KMS-11 (cell line): ENCODE data around the gene CORO2B.

Source experiments
- H2AFZ ChIP-seq: fragments of 200-600 bp; sonication (generic); 2 replicates; pipeline ENCODE4 v1.6.1; 2016; ENCODE audit warnings: antibody characterized with exemption, mixed run types, low read depth
- H3K27ac ChIP-seq: fragments of 200-600 bp; sonication (generic); 2 replicates; pipeline ENCODE4 v1.6.1; 2016; ENCODE audit warnings: mild to moderate bottlenecking, mixed run types
- H3K27me3 ChIP-seq: fragments of 200-600 bp; sonication (generic); 2 replicates; pipeline ENCODE4 v1.6.1; 2017; ENCODE audit warnings: mild to moderate bottlenecking, low read depth, mixed run types, moderate library complexity; ENCODE audit not compliant: insufficient read depth
- H3K36me3 ChIP-seq: fragments of 200-600 bp; sonication (generic); 2 replicates; pipeline ENCODE4 v1.6.1; 2017; ENCODE audit warnings: mild to moderate bottlenecking, mixed run types; ENCODE audit not compliant: insufficient read depth
- H3K4me1 ChIP-seq: fragments of 200-600 bp; sonication (generic); 2 replicates; pipeline ENCODE4 v1.6.1; 2016; ENCODE audit warnings: mild to moderate bottlenecking, low read depth, mixed run types; ENCODE audit not compliant: poor library complexity, severe bottlenecking
- H3K4me2 ChIP-seq: fragments of 200-600 bp; sonication (generic); 2 replicates; pipeline ENCODE4 v1.7.0; 2016; ENCODE audit warnings: mild to moderate bottlenecking, mixed run types
- H3K4me3 ChIP-seq: fragments of 200-600 bp; sonication (generic); IDR thresholded peaks from 2 replicates; pipeline ENCODE4 v1.6.1; 2017; ENCODE audit warnings: low read depth, low read length, mixed read lengths; ENCODE audit not compliant: insufficient read depth
- H3K79me2 ChIP-seq: fragments of 200-600 bp; sonication (generic); 2 replicates; pipeline ENCODE4 v1.6.1; 2016; ENCODE audit warnings: low read depth, mixed run types; ENCODE audit not compliant: insufficient read depth
- H3K9ac ChIP-seq: fragments of 200-600 bp; sonication (generic); 2 replicates; pipeline ENCODE4 v1.6.1; 2016; ENCODE audit warnings: mild to moderate bottlenecking, mixed run types
- H4K20me1 ChIP-seq: fragments of 200-600 bp; sonication (generic); 2 replicates; pipeline ENCODE4 v1.6.1; 2016; ENCODE audit warnings: mild to moderate bottlenecking, mixed run types; ENCODE audit not compliant: insufficient read depth
- CTCF ChIP-seq: fragments of 200-600 bp; sonication (generic); conservative IDR thresholded peaks from 2 replicates; pipeline ENCODE4 v1.6.1; 2017; ENCODE audit warnings: low read depth, mild to moderate bottlenecking, antibody characterized with exemption, low read length, moderate library complexity, mixed read lengths

Gene CORO2B

GRCh38 chr15:68561171-68561900 is 17.5 kb upstream of the CORO2B start:
- no peaks in the 10 kb centered on the region for H4K20me1 ChIP-seq
- H3K79me2 ChIP-seq: no peaks in the 10 kb centered on the region
- no peak for TF ChIP-seq CTCF
- no peaks in the 10 kb centered on the region for H3K27me3 ChIP-seq
- no peak overlapping the region for H2AFZ ChIP-seq
- no peak overlapping the region for H3K27ac ChIP-seq
- no peak overlapping the region for H3K4me2 ChIP-seq
- no peak overlapping the region for H3K9ac ChIP-seq
- no peak overlapping the region for H3K4me3 ChIP-seq
- peaks cover 5% of the 10 kb centered on the region for H3K4me1 ChIP-seq
- no peaks in the 10 kb centered on the region for H3K36me3 ChIP-seq

GRCh38 chr15:68561901-68562300 is 16.9 kb upstream of the CORO2B start:
- H3K9ac ChIP-seq: no peak overlapping the region
- no peaks in the 10 kb centered on the region for H3K27me3 ChIP-seq
- H4K20me1 ChIP-seq: no peaks in the 10 kb centered on the region
- H3K4me2 ChIP-seq: no peak overlapping the region
- no peaks in the 10 kb centered on the region for H3K79me2 ChIP-seq
- H3K36me3 ChIP-seq: no peaks in the 10 kb centered on the region
- no peak overlapping the region for H3K27ac ChIP-seq
- TF ChIP-seq CTCF: no peak
- H3K4me1 ChIP-seq: peaks cover 5% of the 10 kb centered on the region
- H2AFZ ChIP-seq: no peak overlapping the region
- H3K4me3 ChIP-seq: no peak overlapping the region

GRCh38 chr15:68564173-68564572 is 14.6 kb upstream of the CORO2B start:
- no peak overlapping the region for H3K4me2 ChIP-seq
- no peaks in the 10 kb centered on the region for H3K27me3 ChIP-seq
- H3K9ac ChIP-seq: no peak overlapping the region
- no peak overlapping the region for H3K4me3 ChIP-seq
- H3K4me1 ChIP-seq: peaks cover 5% of the 10 kb centered on the region
- TF ChIP-seq CTCF: no peak
- H4K20me1 ChIP-seq: no peaks in the 10 kb centered on the region
- H3K36me3 ChIP-seq: no peaks in the 10 kb centered on the region
- H3K27ac ChIP-seq: no peak overlapping the region
- H2AFZ ChIP-seq: no peak overlapping the region
- no peaks in the 10 kb centered on the region for H3K79me2 ChIP-seq

GRCh38 chr15:68565234-68565633 is 13.6 kb upstream of the CORO2B start:
- Histone ChIP-seq H3K4me3 (no peak overlapping the region), H3K4me2 (no peak overlapping the region), H3K36me3 (no peaks in the 10 kb centered on the region), H3K79me2 (no peaks in the 10 kb centered on the region), H3K27me3 (no peaks in the 10 kb centered on the region), H2AFZ (no peak overlapping the region), H3K9ac (no peak overlapping the region), H4K20me1 (no peaks in the 10 kb centered on the region), H3K4me1 (peaks cover 1% of the 10 kb centered on the region), H3K27ac (no peak overlapping the region)
- TF ChIP-seq CTCF: no peak
